ENCODE measurements around the gene FAHD1. TPM values are rescaled to one million over a fixed set of nuclear protein-coding genes. Genes with fewer than 3 reads are reported as not detected.

FAHD1 gene
- total RNA-seq, 2 donors from 2014 or later = 13.9 to 14.5 TPM

GRCh38 chr16:1785846-1786170 lies 41.2 kb upstream of the FAHD1 start:
- Mint-ChIP-seq H3K4me1 (ENCODE audit: low read depth in 2 of 2) (peaks cover 14 to 16% of the 10 kb centered on the region in 2 donors), H3K4me3 (no peak overlapping the region), H3K27ac (no peak overlapping the region), H3K27me3 (no peaks in the 10 kb centered on the region), H3K36me3 (no peaks in the 10 kb centered on the region), H3K9me3 (no peaks in the 10 kb centered on the region)
- DNase-seq (ENCODE audit: low spot score) (no peak), ATAC-seq (no peak)

- ATAC-seq = no peak
- Mint-ChIP-seq H3K9me3 (no peaks in the 10 kb centered on the region), H3K4me3 (no peak overlapping the region), H3K27me3 (no peaks in the 10 kb centered on the region), H3K36me3 (no peaks in the 10 kb centered on the region), H3K4me1 (ENCODE audit: low read depth in 2 of 2) (peaks cover 9 to 14% of the 10 kb centered on the region in 2 donors), H3K27ac (no peak overlapping the region)
- DNase-seq (ENCODE audit: low spot score) = peak; percentile 55
Observed at GRCh38 chr16:1786242-1787055, 40.6 kb upstream of the FAHD1 start.

GRCh38 chr16:1787056-1787321 lies 40.0 kb upstream of the FAHD1 start:
- Mint-ChIP-seq H3K36me3 (no peaks in the 10 kb centered on the region), H3K27me3 (no peaks in the 10 kb centered on the region), H3K4me1 (ENCODE audit: low read depth in 2 of 2) (peaks cover 4 to 10% of the 10 kb centered on the region in 2 donors), H3K9me3 (no peaks in the 10 kb centered on the region), H3K4me3 (no peak overlapping the region), H3K27ac (no peak overlapping the region)
- no peak for DNase-seq (ENCODE audit: low spot score)
- ATAC-seq = no peak

GRCh38 chr16:1787322-1788094 lies 39.5 kb upstream of the FAHD1 start:
- Mint-ChIP-seq H3K4me3 (no peak overlapping the region), H3K27me3 (no peaks in the 10 kb centered on the region), H3K4me1 (ENCODE audit: low read depth in 2 of 2) (peaks cover 4 to 10% of the 10 kb centered on the region in 2 donors), H3K9me3 (no peaks in the 10 kb centered on the region), H3K27ac (no peak overlapping the region), H3K36me3 (no peaks in the 10 kb centered on the region)
- ATAC-seq (no peak), DNase-seq (ENCODE audit: low spot score) (no peak)

GRCh38 chr16:1788095-1788707 lies 38.8 kb upstream of the FAHD1 start:
- DNase-seq (ENCODE audit: low spot score) (no peak), ATAC-seq (no peak)
- Mint-ChIP-seq H3K9me3 (no peaks in the 10 kb centered on the region), H3K4me1 (ENCODE audit: low read depth in 2 of 2) (peaks cover 2 to 10% of the 10 kb centered on the region in 2 donors), H3K27ac (no peak overlapping the region), H3K27me3 (no peaks in the 10 kb centered on the region), H3K36me3 (no peaks in the 10 kb centered on the region), H3K4me3 (no peak overlapping the region)

- DNase-seq (ENCODE audit: low spot score) = no peak
- no peaks in the 10 kb centered on the region for H3K36me3 Mint-ChIP-seq
Observed at GRCh38 chr16:1788708-1789100, 38.3 kb upstream of the FAHD1 start.

GRCh38 chr16:1789643-1790045 lies 37.4 kb upstream of the FAHD1 start:
- H3K4me3 Mint-ChIP-seq = no peak overlapping the region
- no peak overlapping the region for H3K27ac Mint-ChIP-seq
- no peaks in the 10 kb centered on the region for H3K27me3 Mint-ChIP-seq
- no peaks in the 10 kb centered on the region for H3K36me3 Mint-ChIP-seq
- no peak for ATAC-seq
- no peaks in the 10 kb centered on the region for H3K9me3 Mint-ChIP-seq
- H3K4me1 Mint-ChIP-seq (ENCODE audit: low read depth in 2 of 2) = peaks cover 0 to 10% of the 10 kb centered on the region in 2 donors
- peak; percentile 28 for DNase-seq (ENCODE audit: low spot score)

More at GRCh38 chr16:1788708-1789100, 38.3 kb upstream of the FAHD1 start:
- ATAC-seq = no peak
- Mint-ChIP-seq H3K27ac (no peak overlapping the region), H3K9me3 (no peaks in the 10 kb centered on the region), H3K4me1 (ENCODE audit: low read depth in 2 of 2) (peaks cover 0 to 10% of the 10 kb centered on the region in 2 donors), H3K4me3 (no peak overlapping the region), H3K27me3 (no peaks in the 10 kb centered on the region)

GRCh38 chr16:1790261-1790610 lies 36.8 kb upstream of the FAHD1 start:
- Mint-ChIP-seq H3K4me1 (ENCODE audit: low read depth in 2 of 2) (peaks cover 0 to 7% of the 10 kb centered on the region in 2 donors), H3K9me3 (no peaks in the 10 kb centered on the region), H3K27me3 (no peaks in the 10 kb centered on the region), H3K27ac (no peak overlapping the region), H3K4me3 (no peak overlapping the region), H3K36me3 (no peaks in the 10 kb centered on the region)
- ATAC-seq (no peak), DNase-seq (ENCODE audit: low spot score) (peak; percentile 44)

- peak; percentile 57 for DNase-seq (ENCODE audit: low spot score)
- H3K9me3 Mint-ChIP-seq = no peaks in the 10 kb centered on the region
Observed at GRCh38 chr16:1790611-1791255, 36.3 kb upstream of the FAHD1 start.

GRCh38 chr16:1791256-1791942 lies 35.6 kb upstream of the FAHD1 start:
- no peaks in the 10 kb centered on the region for H3K27me3 Mint-ChIP-seq
- peaks cover 0 to 4% of the 10 kb centered on the region in 2 donors for H3K4me1 Mint-ChIP-seq (ENCODE audit: low read depth in 2 of 2)
- DNase-seq (ENCODE audit: low spot score) = peak; percentile 59
- no peak overlapping the region for H3K4me3 Mint-ChIP-seq
- no peaks in the 10 kb centered on the region for H3K9me3 Mint-ChIP-seq
- H3K27ac Mint-ChIP-seq = no peak overlapping the region
- no peaks in the 10 kb centered on the region for H3K36me3 Mint-ChIP-seq
- no peak for ATAC-seq

More at GRCh38 chr16:1790611-1791255, 36.3 kb upstream of the FAHD1 start:
- Mint-ChIP-seq H3K27me3 (no peaks in the 10 kb centered on the region), H3K4me3 (no peak overlapping the region), H3K36me3 (no peaks in the 10 kb centered on the region), H3K4me1 (ENCODE audit: low read depth in 2 of 2) (peaks cover 0 to 4% of the 10 kb centered on the region in 2 donors), H3K27ac (no peak overlapping the region)
- no peak for ATAC-seq

- Mint-ChIP-seq H3K4me3 (no peak overlapping the region), H3K9me3 (no peaks in the 10 kb centered on the region), H3K27ac (no peak overlapping the region), H3K4me1 (ENCODE audit: low read depth in 2 of 2) (peaks cover 0 to 4% of the 10 kb centered on the region in 2 donors), H3K27me3 (no peaks in the 10 kb centered on the region), H3K36me3 (no peaks in the 10 kb centered on the region)
- DNase-seq (ENCODE audit: low spot score) (peak; percentile 54), ATAC-seq (no peak)
Observed at GRCh38 chr16:1791943-1792812, 34.8 kb upstream of the FAHD1 start.

- Mint-ChIP-seq H3K4me1 (ENCODE audit: low read depth in 2 of 2) (peaks cover 0 to 4% of the 10 kb centered on the region in 2 donors), H3K4me3 (no peak overlapping the region), H3K27me3 (no peaks in the 10 kb centered on the region), H3K36me3 (no peaks in the 10 kb centered on the region), H3K27ac (no peak overlapping the region), H3K9me3 (no peaks in the 10 kb centered on the region)
- ATAC-seq = no peak
- peak; percentile 58 for DNase-seq (ENCODE audit: low spot score)
Observed at GRCh38 chr16:1792836-1793577, 34.0 kb upstream of the FAHD1 start.

Measured in natural killer cell treated with Interleukin-12 subunit alpha and Interleukin-12 subunit beta and Interleukin-15 and Interleukin-18, amount 100 ng/mL, for 72 hours (primary cell).